ENCODE data around the gene DOCK1. TPM values are rescaled to one million over a fixed set of nuclear protein-coding genes. Genes with fewer than 3 reads are reported as not detected.

DOCK1 gene
- total and polyA plus RNA-seq, 3 donors from 2014 or later = 19.0 to 46.2 (median 32.0) TPM

DNA sequence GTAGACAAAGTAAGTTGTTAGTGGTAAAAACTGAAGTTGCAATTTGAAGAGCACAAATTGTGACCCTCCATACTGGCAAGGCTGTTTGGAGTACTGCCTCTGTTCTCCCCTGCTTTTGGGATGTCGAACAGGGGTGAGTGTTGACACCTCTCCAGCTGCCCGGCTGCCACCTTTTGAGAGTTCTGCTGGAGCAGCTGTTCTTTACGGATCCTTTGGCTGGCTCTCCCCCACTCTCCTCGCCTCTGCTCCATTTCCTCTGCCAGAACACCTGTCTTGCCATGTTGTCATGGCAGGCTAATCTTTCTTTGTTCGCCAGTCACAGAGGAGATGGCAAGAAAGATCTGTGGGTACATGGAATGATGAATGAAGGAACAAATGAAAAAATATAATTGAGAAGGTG lies 256.3 kb downstream of the DOCK1 start:
- WGBS, 2 donors = 84 to 86% methylated on average over 5 of the region's 5 CpGs
- intact Hi-C loops (cut with DNase I; ENCODE audit: low total_unique reads) = no loop called here

DNA sequence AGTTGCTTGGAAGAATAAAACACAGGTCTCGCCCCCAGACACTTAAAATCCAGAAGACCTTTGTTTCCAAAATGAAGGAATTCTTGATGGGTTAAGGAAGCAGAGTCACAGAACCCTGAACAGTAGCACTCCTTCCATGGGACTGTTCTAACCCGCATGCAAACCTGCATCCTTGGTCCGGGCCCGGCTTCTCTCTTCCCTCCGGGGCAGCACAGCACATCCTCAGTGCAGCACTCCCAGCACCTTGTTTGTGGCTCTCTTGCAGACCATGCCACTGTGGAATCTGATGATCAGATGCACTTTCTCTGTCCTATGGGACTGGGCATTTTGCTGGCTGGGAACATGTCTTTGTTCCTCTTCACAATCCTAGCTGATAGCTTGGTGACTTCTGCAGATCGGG lies 257.6 kb downstream of the DOCK1 start:
- 95 to 97% methylated on average over 6 of the region's 6 CpGs for WGBS, 2 donors
- Histone ChIP-seq H3K4me1 (peaks cover 23% of the 10 kb centered on the region), H3K27me3 (no peaks in the 10 kb centered on the region), H3K9me3 (no peaks in the 10 kb centered on the region), H3K4me3 (no peak overlapping the region), H3K27ac (no peak overlapping the region), H3K36me3 (ENCODE audit: low read depth, missing control alignments) (no peaks in the 10 kb centered on the region)
- TF ChIP-seq, protein P1, sequence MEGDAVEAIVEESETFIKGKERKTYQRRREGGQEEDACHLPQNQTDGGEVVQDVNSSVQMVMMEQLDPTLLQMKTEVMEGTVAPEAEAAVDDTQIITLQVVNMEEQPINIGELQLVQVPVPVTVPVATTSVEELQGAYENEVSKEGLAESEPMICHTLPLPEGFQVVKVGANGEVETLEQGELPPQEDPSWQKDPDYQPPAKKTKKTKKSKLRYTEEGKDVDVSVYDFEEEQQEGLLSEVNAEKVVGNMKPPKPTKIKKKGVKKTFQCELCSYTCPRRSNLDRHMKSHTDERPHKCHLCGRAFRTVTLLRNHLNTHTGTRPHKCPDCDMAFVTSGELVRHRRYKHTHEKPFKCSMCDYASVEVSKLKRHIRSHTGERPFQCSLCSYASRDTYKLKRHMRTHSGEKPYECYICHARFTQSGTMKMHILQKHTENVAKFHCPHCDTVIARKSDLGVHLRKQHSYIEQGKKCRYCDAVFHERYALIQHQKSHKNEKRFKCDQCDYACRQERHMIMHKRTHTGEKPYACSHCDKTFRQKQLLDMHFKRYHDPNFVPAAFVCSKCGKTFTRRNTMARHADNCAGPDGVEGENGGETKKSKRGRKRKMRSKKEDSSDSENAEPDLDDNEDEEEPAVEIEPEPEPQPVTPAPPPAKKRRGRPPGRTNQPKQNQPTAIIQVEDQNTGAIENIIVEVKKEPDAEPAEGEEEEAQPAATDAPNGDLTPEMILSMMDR (IDR thresholded peaks at IDR 0.05) = no peak
- no peak for TF ChIP-seq POLR2A (IDR thresholded peaks at IDR 0.05)
- intact Hi-C loops (cut with DNase I; ENCODE audit: low total_unique reads) = no loop called here
- DNase-seq = no peak

More for the DNA sequence above, 256.3 kb downstream of the DOCK1 start:
- no peak overlapping the region for H3K27ac ChIP-seq
- no peaks in the 10 kb centered on the region for H3K27me3 ChIP-seq
- TF ChIP-seq POLR2A (IDR thresholded peaks at IDR 0.05) = no peak
- TF ChIP-seq, protein P1 (IDR thresholded peaks at IDR 0.05) = no peak
- H3K4me1 ChIP-seq = peaks cover 27% of the 10 kb centered on the region
- H3K36me3 ChIP-seq (ENCODE audit: low read depth, missing control alignments) = no peaks in the 10 kb centered on the region
- no peak for DNase-seq
- no peak overlapping the region for H3K4me3 ChIP-seq
- H3K9me3 ChIP-seq = no peaks in the 10 kb centered on the region

DNA sequence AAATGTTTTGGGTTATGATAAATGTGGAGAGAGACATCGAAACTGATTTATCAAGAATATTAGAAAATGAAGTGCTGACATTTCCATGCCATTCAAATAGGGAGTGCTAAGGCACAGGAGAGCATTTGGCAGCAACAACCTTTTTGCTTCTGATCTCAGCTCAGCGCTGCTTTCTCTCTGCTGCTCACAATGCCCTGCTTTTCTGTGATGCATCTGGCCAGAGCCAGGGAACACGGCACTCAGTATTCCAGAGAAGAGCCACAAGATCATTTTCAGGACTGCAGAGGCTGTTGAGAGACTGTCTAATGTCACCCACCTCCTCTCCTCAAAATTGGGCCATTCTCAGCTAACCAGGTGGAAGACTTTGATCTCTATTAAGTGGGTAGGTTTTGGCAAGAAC lies 263.0 kb downstream of the DOCK1 start:
- no peaks in the 10 kb centered on the region for H3K9me3 ChIP-seq
- no peaks in the 10 kb centered on the region for H3K36me3 ChIP-seq (ENCODE audit: low read depth, missing control alignments)
- 49 to 56% methylated on average over 3 of the region's 3 CpGs for WGBS, 2 donors
- no peak overlapping the region for H3K4me3 ChIP-seq
- DNase-seq = no peak
- no peak overlapping the region for H3K27ac ChIP-seq
- H3K4me1 ChIP-seq = peaks cover 3% of the 10 kb centered on the region
- TF ChIP-seq POLR2A (IDR thresholded peaks at IDR 0.05) = no peak
- TF ChIP-seq, protein P1 (IDR thresholded peaks at IDR 0.05) = no peak
- H3K27me3 ChIP-seq = no peaks in the 10 kb centered on the region
- intact Hi-C loops (cut with DNase I; ENCODE audit: low total_unique reads) = no loop called here

DNA sequence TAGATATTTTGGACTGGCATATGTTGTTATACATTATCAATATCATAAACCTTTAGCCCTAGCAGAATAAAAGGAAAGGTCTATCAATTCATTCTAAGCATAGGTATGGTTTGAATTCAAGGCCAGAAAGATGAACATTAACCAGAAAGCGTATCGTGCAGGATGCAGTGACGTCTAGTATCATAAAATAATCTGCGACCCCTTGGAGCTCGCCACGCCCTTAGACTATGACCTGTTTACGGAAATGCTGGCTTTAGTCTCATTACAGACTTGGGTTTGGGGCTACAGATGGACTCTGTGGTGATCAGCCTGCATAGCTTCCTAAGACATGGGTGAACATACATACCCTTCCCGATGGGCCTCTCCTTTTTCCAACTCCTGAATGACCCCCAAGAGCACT lies 269.6 kb downstream of the DOCK1 start:
- DNase-seq = no peak
- WGBS, 2 donors = 94 to 96% methylated on average over 8 of the region's 8 CpGs
- Histone ChIP-seq H3K4me3 (no peak overlapping the region), H3K4me1 (no peaks in the 10 kb centered on the region), H3K27ac (no peak overlapping the region), H3K36me3 (ENCODE audit: low read depth, missing control alignments) (no peaks in the 10 kb centered on the region), H3K9me3 (no peaks in the 10 kb centered on the region), H3K27me3 (no peaks in the 10 kb centered on the region)
- TF ChIP-seq POLR2A (IDR thresholded peaks at IDR 0.05) = no peak
- TF ChIP-seq, protein P1 (IDR thresholded peaks at IDR 0.05) = no peak
- intact Hi-C loops (cut with DNase I; ENCODE audit: low total_unique reads) = no loop called here

DNA sequence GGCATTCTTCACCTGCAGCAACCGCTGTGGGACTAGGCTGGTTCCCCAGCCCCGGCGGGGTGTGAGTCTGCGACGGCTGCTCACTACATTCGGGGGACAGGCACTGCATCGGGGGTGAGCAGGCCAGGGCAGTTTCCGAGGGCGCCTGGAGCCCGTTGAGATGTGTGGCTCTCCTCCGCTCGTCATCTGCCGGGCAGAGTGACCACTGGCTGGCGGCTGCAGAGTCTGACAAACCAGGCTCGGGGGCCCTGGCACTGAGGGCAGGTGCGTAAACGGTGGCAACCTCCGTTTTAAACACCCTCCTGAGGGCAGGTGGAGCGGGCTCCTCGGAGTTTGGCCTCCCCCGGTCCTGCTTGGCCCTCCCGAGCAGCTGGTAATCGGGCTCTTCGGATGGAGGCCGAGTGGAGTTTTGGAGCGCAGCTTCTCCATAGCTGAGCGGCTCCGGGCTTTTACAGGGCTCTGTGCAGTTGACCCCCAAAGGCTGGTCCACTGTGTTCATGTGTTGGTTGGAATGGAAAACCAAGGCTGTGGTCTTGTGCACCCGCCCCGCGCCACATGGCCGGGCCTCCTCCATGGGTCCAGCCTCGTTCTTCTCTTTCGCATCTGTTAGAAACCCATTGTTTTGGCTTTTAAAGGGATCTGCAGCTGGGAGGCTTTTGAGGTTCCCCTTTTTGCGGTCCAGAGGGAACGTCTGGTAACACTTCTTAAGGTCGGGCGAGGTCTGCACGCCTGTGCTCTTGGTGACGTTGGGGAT lies 270.3 kb downstream of the DOCK1 start:
- Histone ChIP-seq H3K27ac (no peak overlapping the region), H3K4me1 (no peaks in the 10 kb centered on the region), H3K27me3 (no peaks in the 10 kb centered on the region), H3K9me3 (no peaks in the 10 kb centered on the region), H3K36me3 (ENCODE audit: low read depth, missing control alignments) (no peaks in the 10 kb centered on the region), H3K4me3 (no peak overlapping the region)
- 95 to 96% methylated on average over 28 to 40 of the region's 40 CpGs for WGBS, 2 donors
- TF ChIP-seq, protein P1 (IDR thresholded peaks at IDR 0.05) = no peak
- no peak for TF ChIP-seq POLR2A (IDR thresholded peaks at IDR 0.05)
- intact Hi-C loops (cut with DNase I; ENCODE audit: low total_unique reads) = no loop called here
- no peak for DNase-seq
